GM12878 (cell line): ENCODE data around the gene NBEA. TPM values are rescaled to one million over a fixed set of nuclear protein-coding genes. Genes with fewer than 3 reads are reported as not detected.

Experiments used
- ATAC-seq: fragments of 200-7000 bp; cut with Tn5 transposase; 3 replicates; pipeline ENCODE4 v1.9.1; 2020; ENCODE audit warnings: mild to moderate bottlenecking, moderate library complexity
- BruUV-seq: library from RNA; stranded (reverse); fragments of 400-500 nt; replicated peaks from 2 replicates; lab custom pipeline; 2021; lab: Mats Ljungman, UMichigan
- CTCF ChIA-PET: fragments of 300-600 bp; sonication (Branson Sonifier 250); formaldehyde crosslinking; extraction: SDS; loops from one replicate; lab custom pipeline; 2021; ENCODE audit warnings: inconsistent platforms; lab: Yijun Ruan, JAX
- POLR2A ChIA-PET: fragments of 350-600 bp; formaldehyde crosslinking; extraction: SDS; loops from one replicate; lab custom pipeline; 2021; ENCODE audit warnings: inconsistent platforms; lab: Charles Lee
- RAD21 ChIA-PET: fragments of 300-600 bp; sonication (Branson Sonifier 250); formaldehyde crosslinking; loops from one replicate; lab custom pipeline; 2023; ENCODE audit warnings: antibody characterized with exemption; ENCODE audit not compliant: unreplicated experiment; lab: Charles Lee
- SMC1A ChIA-PET: fragments of 300-600 bp; sonication (Branson Sonifier 250); formaldehyde crosslinking; loops from one replicate; lab custom pipeline; 2023; ENCODE audit not compliant: unreplicated experiment, uncharacterized antibody; lab: Charles Lee
- DNase-seq: peaks from one replicate; pipeline ENCODE4 v3.0.0-alpha.2; 2011; ENCODE audit warnings: low read depth, low spot score
- FAIRE-seq: peaks from 3 replicates; lab custom pipeline; 2011; peaks lifted over from hg19 to GRCh38; lab: Jason Lieb, UNC
- H2AFZ ChIP-seq: 2 replicates; pipeline ENCODE4 v1.6.0; 2011; ENCODE audit warnings: low read depth, low read length, control low read depth; ENCODE audit not compliant: control insufficient read depth
- H3K27ac ChIP-seq: 2 replicates; pipeline ENCODE4 v1.5.1; 2011; ENCODE audit warnings: control low read depth; ENCODE audit not compliant: control insufficient read depth, insufficient read depth
- H3K27me3 ChIP-seq, 2 experiments: replicated peaks in 1 of 2; 2 replicates each; pipeline versions ENCODE4 v1.6.0 to v1.6.1; 2011; ENCODE audit warnings: low read length in 1 of 2; ENCODE audit not compliant: control insufficient read depth in 2 of 2, insufficient read depth in 2 of 2
- H3K36me3 ChIP-seq, 2 experiments: 2 replicates each; pipeline ENCODE4 v1.5.1; 2011; ENCODE audit warnings: low read length in 1 of 2; ENCODE audit not compliant: control insufficient read depth in 2 of 2, insufficient read depth in 2 of 2
- H3K4me1 ChIP-seq: 2 replicates; pipeline ENCODE4 v1.6.1; 2011; ENCODE audit warnings: mild to moderate bottlenecking, low read length, moderate library complexity, mixed read lengths; ENCODE audit not compliant: control insufficient read depth, insufficient read depth
- H3K4me2 ChIP-seq: 2 replicates; pipeline ENCODE4 v1.6.0; 2011; ENCODE audit warnings: control low read depth; ENCODE audit not compliant: control insufficient read depth, insufficient read depth
- H3K4me3 ChIP-seq: fragments of 200-600 bp; sonication (generic); 2 replicates; pipeline ENCODE4 v1.5.1; 2016
- H3K79me2 ChIP-seq: 2 replicates; pipeline ENCODE4 v1.6.0; 2011; ENCODE audit warnings: low read length; ENCODE audit not compliant: control insufficient read depth, insufficient read depth
- H3K9ac ChIP-seq: 2 replicates; pipeline ENCODE4 v1.8.0; 2011; ENCODE audit warnings: low read length, control low read depth, mixed read lengths; ENCODE audit not compliant: control insufficient read depth, insufficient read depth
- H3K9me3 ChIP-seq: replicated peaks from 3 replicates; pipeline ENCODE4 v1.5.1; 2011; ENCODE audit warnings: mild to moderate bottlenecking, low read length; ENCODE audit not compliant: control insufficient read depth, insufficient read depth
- H4K20me1 ChIP-seq: 2 replicates; pipeline ENCODE4 v1.6.0; 2011; ENCODE audit not compliant: control insufficient read depth, insufficient read depth
- BCL11A ChIP-seq: IDR thresholded peaks from 2 replicates; pipeline ENCODE4 v1.6.1; 2011; ENCODE audit warnings: low read depth, low read length
- CBFB ChIP-seq: IDR thresholded peaks from 2 replicates; pipeline ENCODE4 v1.6.1; 2016; ENCODE audit warnings: antibody characterized with exemption, low read depth
- CEBPB ChIP-seq, 2 experiments: fragments of 150-350 bp in 1 of 2; IDR thresholded peaks; 2 replicates each; pipeline ENCODE4 v1.6.1; 2012 to 2014; ENCODE audit warnings: low read depth in 2 of 2, low read length in 2 of 2, borderline replicate concordance in 1 of 2, inconsistent platforms in 1 of 2
- KLF5 ChIP-seq: fragments of 450-650 bp; IDR thresholded peaks from 2 replicates; pipeline ENCODE4 v1.6.1; 2014; ENCODE audit warnings: mild to moderate bottlenecking; ENCODE audit not compliant: partially characterized antibody
- MXI1 ChIP-seq: fragments of 150-350 bp; IDR thresholded peaks from 2 replicates; pipeline ENCODE4 v1.6.1; 2011; ENCODE audit warnings: low read depth, mild to moderate bottlenecking, inconsistent platforms, low read length, improper control_type of control experiment
- POLR2A ChIP-seq: IDR thresholded peaks from 2 replicates; pipeline ENCODE4 v1.6.1; 2011; ENCODE audit warnings: low read depth, mild to moderate bottlenecking, low read length
- RAD51 ChIP-seq: fragments of 450-650 bp; IDR thresholded peaks from 2 replicates; pipeline ENCODE4 v1.6.1; 2016; ENCODE audit warnings: moderate library complexity, mild to moderate bottlenecking, inconsistent platforms
- RELB ChIP-seq: fragments of 450-650 bp; IDR thresholded peaks from 2 replicates; pipeline ENCODE4 v1.6.1; 2017; ENCODE audit warnings: low read depth, mild to moderate bottlenecking, moderate library complexity
- REST ChIP-seq: IDR thresholded peaks from 2 replicates; pipeline ENCODE4 v1.6.1; 2012; ENCODE audit warnings: mild to moderate bottlenecking, low read depth, low read length
- TAF1 ChIP-seq: IDR thresholded peaks from 2 replicates; pipeline ENCODE4 v1.6.1; 2011; ENCODE audit warnings: mild to moderate bottlenecking, low read depth, low read length, borderline replicate concordance
- TBL1XR1 ChIP-seq: IDR thresholded peaks from 2 replicates; pipeline ENCODE4 v1.6.1; 2012; ENCODE audit warnings: low read depth, low read length, improper control_type of control experiment
- WRNIP1 ChIP-seq: IDR thresholded peaks from 2 replicates; pipeline ENCODE4 v1.6.1; 2011; ENCODE audit warnings: low read depth, low read length, improper control_type of control experiment, borderline replicate concordance
- ZBTB40 ChIP-seq: fragments of 450-650 bp; IDR thresholded peaks from 2 replicates; pipeline ENCODE4 v1.6.1; 2016; ENCODE audit warnings: mild to moderate bottlenecking, moderate library complexity, borderline replicate concordance
- ZNF217 ChIP-seq: fragments of 450-650 bp; IDR thresholded peaks from 2 replicates; pipeline ENCODE4 v1.6.1; 2017; ENCODE audit warnings: antibody characterized with exemption, mild to moderate bottlenecking
- WGBS: methylation state at CpG from one replicate; pipeline ENCODE4 v1.1.6; 2016; ENCODE audit warnings: low lambda C conversion rate; ENCODE audit not compliant: insufficient replicate concordance, insufficient coverage; ENCODE audit errors: missing lambda C conversion rate; 5-methylcytosine and 5-hydroxymethylcytosine counted together
- in situ Hi-C: fragments of 300-500 bp; cut with MboI; formaldehyde crosslinking; loops from 9 replicates; pipeline ENCODE4 v1.14.3; 2018; ENCODE audit warnings: mixed read lengths
- intact Hi-C: fragments of 100-400 bp; cut with micrococcal nuclease; formaldehyde crosslinking; loops from one replicate; pipeline ENCODE4 v1.14.2; 2022; ENCODE audit not compliant: unreplicated experiment
- polyA plus RNA-seq, 11 experiments: library from polyadenylated mRNA; depleted of rRNA in 4 of 11; unstranded in 6 of 11; stranded (reverse) in 5 of 11; fragments of >200 nt; fragmentation: Nextera tagmentation in 4 of 11; fragmentation: Illumina TruSeq in 1 of 11; extraction: Ambion mirVana in 4 of 11; extraction: Trizol in 1 of 11; gene quantifications; 1 replicate in 1 of 11; 2 replicates in 10 of 11; pipeline versions ENCODE4 v1.2.1 to v1.2.3, GENCODE V29; 2011 to 2016; ENCODE audit warnings: inconsistent platforms in 2 of 11, missing spikeins in 2 of 11, low read depth in 1 of 11
- total RNA-seq, 4 experiments: library from RNA; depleted of rRNA in 3 of 4; stranded (reverse); fragments of >200 nt in 3 of 4; fragmentation: Illumina TruSeq in 1 of 4; extraction: Trizol in 1 of 4; gene quantifications; 2 replicates each; pipeline versions ENCODE4 v1.2.1 to v1.2.3, GENCODE V29; 2013 to 2021

The NBEA gene
- total and polyA plus RNA-seq, 10 of the 15 experiments (the other 5 are each of a cell fraction or from before 2014, with no cell fraction given), result 0.23 to 3.6 (median 0.55) TPM

- TF ChIP-seq ZBTB40 (no peak), CEBPB (IDR thresholded peaks at IDR 0.05; ENCODE audit: borderline replicate concordance in 1 of 2, low read depth in 2 of 2, low read length in 2 of 2) (no peak)
- TF ChIP-seq, all 136 proteins: peak for 0
Observed at GRCh38 chr13:35631666-35632065, 689.6 kb downstream of the NBEA start (continued).

- in situ Hi-C loops (no loop called here), intact Hi-C loops (no loop called here)
- ATAC-seq (no peak), DNase-seq (no peak), FAIRE-seq (no peak)
- Histone ChIP-seq H3K4me2 (no peak overlapping the region), H3K36me3 (no peaks in the 10 kb centered on the region), H3K27me3 (no peaks in the 10 kb centered on the region), H3K9ac (no peak overlapping the region), H3K9me3 (no peaks in the 10 kb centered on the region), H3K79me2 (no peaks in the 10 kb centered on the region), H2AFZ (no peak overlapping the region), H3K4me3 (no peak overlapping the region), H3K27ac (no peak overlapping the region), H3K4me1 (no peaks in the 10 kb centered on the region), H4K20me1 (no peaks in the 10 kb centered on the region)
- POLR2A ChIA-PET, result no interaction called here
- RAD21 ChIA-PET, result no interaction called here
- no TSS peak for BruUV-seq
- CTCF ChIA-PET, result interaction anchor here (1.0 kb wide), 1 partner anchor 13 kb away, joined by 4 read pairs; no protein-coding TSS in a partner anchor
- 12% methylated on average over 3 of the region's 3 CpGs for WGBS
- SMC1A ChIA-PET, result no interaction called here
- no peak for TF ChIP-seq CBFB
- no peak for TF ChIP-seq BCL11A
- no peak for TF ChIP-seq ZNF217
- TF ChIP-seq MXI1, result no peak
- no peak for TF ChIP-seq WRNIP1
- TF ChIP-seq REST, result no peak
- no peak for TF ChIP-seq RAD51
- no peak for TF ChIP-seq RELB
- no peak for TF ChIP-seq TBL1XR1
- no peak for TF ChIP-seq POLR2A
- TF ChIP-seq TAF1, result no peak
- TF ChIP-seq KLF5, result no peak
Observed at GRCh38 chr13:35643625-35644024, 701.6 kb downstream of the NBEA start.
